ENCODE results near the gene INSM1. TPM values are rescaled to one million over a fixed set of nuclear protein-coding genes. Genes with fewer than 3 reads are reported as not detected.

The INSM1 gene
- total RNA-seq, 1 donor from 2014 or later, result not detected

- no peak for DNase-seq (ENCODE audit: low read depth in 2 of 2)
These were observed 5.0 kb upstream of the INSM1 start for GRCh38 chr20:20362774-20363433.

- no peak for DNase-seq (ENCODE audit: low read depth in 2 of 2)
These were observed 4.5 kb upstream of the INSM1 start for GRCh38 chr20:20363434-20363798.

- DNase-seq (ENCODE audit: low read depth in 2 of 2), result no peak
These were observed 3.9 kb upstream of the INSM1 start for GRCh38 chr20:20363799-20364592.

- no peak for DNase-seq (ENCODE audit: low read depth in 2 of 2)
These were observed 3.1 kb upstream of the INSM1 start for GRCh38 chr20:20364593-20365479.

GRCh38 chr20:20365480-20366161 is 2.3 kb upstream of the INSM1 start:
- DNase-seq (ENCODE audit: low read depth in 2 of 2), result no peak

GRCh38 chr20:20366551-20366875 is 1.4 kb upstream of the INSM1 start:
- no peak for DNase-seq (ENCODE audit: low read depth in 2 of 2)

- no peak for DNase-seq (ENCODE audit: low read depth in 2 of 2)
These were observed 879 bp upstream of the INSM1 start for GRCh38 chr20:20366876-20367574.

GRCh38 chr20:20368418-20369249 is 730 bp downstream of the INSM1 start:
- DNase-seq (ENCODE audit: low read depth in 2 of 2), result no peak

- DNase-seq (ENCODE audit: low read depth in 2 of 2), result no peak
These were observed 1.6 kb downstream of the INSM1 start for GRCh38 chr20:20369250-20370093.

- DNase-seq (ENCODE audit: low read depth in 2 of 2), result no peak
These were observed 2.2 kb downstream of the INSM1 start for GRCh38 chr20:20370094-20370575.

- DNase-seq (ENCODE audit: low read depth in 2 of 2), result no peak
These were observed 3.2 kb downstream of the INSM1 start for GRCh38 chr20:20371083-20371482.

- no peak for DNase-seq (ENCODE audit: low read depth in 2 of 2)
These were observed 3.8 kb downstream of the INSM1 start for GRCh38 chr20:20371681-20372080.

GRCh38 chr20:20373091-20373571 is 5.2 kb downstream of the INSM1 start:
- DNase-seq (ENCODE audit: low read depth in 2 of 2), result no peak

- DNase-seq (ENCODE audit: low read depth in 2 of 2), result no peak
These were observed 8.0 kb downstream of the INSM1 start for GRCh38 chr20:20375862-20376261.

- DNase-seq (ENCODE audit: low read depth in 2 of 2), result no peak
These were observed 18.3 kb downstream of the INSM1 start for GRCh38 chr20:20386192-20386591.

GRCh38 chr20:20390393-20390792 is 22.5 kb downstream of the INSM1 start:
- no peak for DNase-seq (ENCODE audit: low read depth in 2 of 2)

GRCh38 chr20:20391115-20391514 is 23.2 kb downstream of the INSM1 start:
- no peak for DNase-seq (ENCODE audit: low read depth in 2 of 2)

GRCh38 chr20:20391766-20392165 is 23.9 kb downstream of the INSM1 start:
- DNase-seq (ENCODE audit: low read depth in 2 of 2), result no peak
